GM12875 (cell line): Measurements from ENCODE around the gene CDK15.

ENCODE experiments used
- H3K4me3 ChIP-seq: one replicate; pipeline ENCODE4 v1.5.1; 2011; ENCODE audit warnings: low read depth, low read length, control low read depth
- CTCF ChIP-seq: IDR thresholded peaks from 2 replicates; pipeline ENCODE4 v1.5.1; 2011; ENCODE audit warnings: low read depth, mild to moderate bottlenecking, control low read depth, inconsistent platforms, low read length, moderate library complexity, borderline replicate concordance; ENCODE audit not compliant: insufficient read depth

The CDK15 gene

GRCh38 chr2:201907563-201907881, 101.2 kb downstream of the CDK15 start:
- no peak for TF ChIP-seq CTCF
- H3K4me3 ChIP-seq = no peak overlapping the region

GRCh38 chr2:201908901-201909300, 102.6 kb downstream of the CDK15 start:
- H3K4me3 ChIP-seq = no peak overlapping the region
- no peak for TF ChIP-seq CTCF

GRCh38 chr2:201909348-201909747, 103.0 kb downstream of the CDK15 start:
- TF ChIP-seq CTCF = no peak
- no peak overlapping the region for H3K4me3 ChIP-seq

DNA sequence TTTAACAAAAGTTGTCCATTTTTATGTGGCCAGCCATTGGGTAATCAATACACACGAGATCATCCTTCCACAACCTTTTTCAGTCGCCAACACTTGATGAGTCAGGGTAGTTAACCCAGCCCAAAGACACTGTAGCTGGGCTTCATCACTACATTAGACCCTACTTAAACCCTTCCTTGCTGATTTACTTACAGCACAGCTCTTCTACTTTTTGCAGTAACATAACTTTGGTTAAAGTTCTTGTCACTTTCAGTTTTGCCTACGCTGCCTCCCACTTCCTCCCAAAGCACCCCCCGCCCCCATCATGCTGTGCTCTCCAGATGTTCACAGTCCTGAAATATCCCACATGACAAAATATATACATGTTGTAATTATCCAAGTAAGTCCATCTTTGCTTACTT, 103.6 kb downstream of the CDK15 start:
- H3K4me3 ChIP-seq = no peak overlapping the region
- TF ChIP-seq CTCF = no peak

GRCh38 chr2:201911372-201911771, 105.0 kb downstream of the CDK15 start:
- no peak for TF ChIP-seq CTCF
- H3K4me3 ChIP-seq = no peak overlapping the region

DNA sequence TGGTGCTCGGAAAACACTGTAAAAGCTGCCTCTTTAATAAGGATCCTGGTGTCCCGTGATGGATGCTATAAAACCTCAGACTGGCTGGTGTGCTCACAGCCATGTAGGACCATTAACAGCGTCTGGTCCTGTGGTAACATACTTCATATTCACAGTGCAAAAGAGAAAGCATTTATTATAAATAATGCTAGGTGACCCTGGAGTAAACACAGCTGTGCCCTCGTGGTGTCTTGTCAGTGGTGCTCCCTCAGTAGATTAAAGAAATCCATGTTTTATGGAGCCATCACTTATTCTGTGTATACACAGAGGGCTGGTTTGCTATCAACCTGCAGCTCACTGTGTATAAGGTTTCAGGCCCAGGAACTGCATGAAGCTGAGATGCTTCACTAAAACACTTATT, 106.9 kb downstream of the CDK15 start:
- H3K4me3 ChIP-seq = no peak overlapping the region
- no peak for TF ChIP-seq CTCF

DNA sequence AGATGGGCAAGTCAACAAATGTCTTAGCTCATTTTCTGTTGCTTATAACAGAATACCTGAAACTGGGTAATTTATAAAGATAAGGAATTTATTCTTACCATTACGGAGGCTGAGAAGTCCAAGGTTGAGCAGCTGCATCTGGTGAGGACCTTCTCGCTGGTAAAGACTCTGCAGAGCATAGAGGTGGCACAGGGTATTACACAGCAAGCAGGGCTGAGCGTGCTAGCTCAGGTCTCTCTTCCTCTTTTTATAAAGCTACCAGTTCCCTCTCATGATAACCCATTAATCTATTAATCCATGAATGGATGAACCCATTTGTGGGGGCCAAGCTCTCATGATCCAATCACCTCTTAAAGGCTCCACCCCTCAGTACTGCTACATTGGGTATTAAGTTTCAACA, 109.1 kb downstream of the CDK15 start:
- H3K4me3 ChIP-seq = no peak overlapping the region
- peak; percentile 50; the same call in 1 of the 2 replicates for TF ChIP-seq CTCF

DNA sequence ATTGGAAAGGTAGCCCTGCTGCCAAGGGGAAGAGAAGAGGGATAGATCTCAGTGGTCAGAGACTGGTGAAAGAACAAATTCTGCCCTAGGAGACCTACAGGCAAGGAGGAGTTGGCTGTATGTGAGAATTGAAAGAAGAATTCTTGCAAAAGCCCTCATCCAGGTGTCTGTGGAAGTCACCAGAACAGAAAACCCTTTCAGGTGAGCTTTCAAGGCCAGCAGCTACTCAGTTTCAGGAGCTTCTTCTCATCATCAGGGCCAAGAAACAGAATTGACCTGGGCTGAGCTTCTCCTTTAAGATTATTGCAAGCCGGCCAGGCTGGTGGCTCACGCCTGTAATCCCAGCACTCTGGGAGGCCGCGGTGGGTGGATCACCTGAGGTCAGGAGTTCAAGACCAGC, 110.2 kb downstream of the CDK15 start:
- H3K4me3 ChIP-seq = no peak overlapping the region
- TF ChIP-seq CTCF = no peak
